ENCODE measurements around the gene DNMT1.

The DNMT1 gene

GRCh38 chr19:10222201-10222890 is 27.6 kb upstream of the DNMT1 start:
- no peak for TF ChIP-seq CTCF (conservative IDR thresholded peaks at IDR 0.05; ENCODE audit: low read depth)
- no peak overlapping the region for H3K27ac ChIP-seq
- POLR2A ChIA-PET (ENCODE audit: low non-redundant PET) = no interaction called here
- CTCF ChIA-PET = no interaction called here
- no peak for DNase-seq (ENCODE audit: low spot score)

GRCh38 chr19:10220695-10221094 is 25.9 kb upstream of the DNMT1 start:
- TF ChIP-seq CTCF (conservative IDR thresholded peaks at IDR 0.05; ENCODE audit: low read depth) = no peak
- no peak for DNase-seq (ENCODE audit: low spot score)
- POLR2A ChIA-PET (ENCODE audit: low non-redundant PET) = no interaction called here
- H3K27ac ChIP-seq = no peak overlapping the region
- CTCF ChIA-PET = interaction anchor here (0.8 to 1.3 kb wide), 3 partner anchors 8 to 29 kb away, joined by 4 to 6 read pairs (median 4); no protein-coding TSS in a partner anchor

GRCh38 chr19:10219678-10220077 is 24.9 kb upstream of the DNMT1 start:
- CTCF ChIA-PET = interaction anchor here (0.6 to 1.3 kb wide), 4 partner anchors 9 to 632 kb away, joined by 3 to 6 read pairs (median 4); no protein-coding TSS in a partner anchor
- DNase-seq (ENCODE audit: low spot score) = no peak
- POLR2A ChIA-PET (ENCODE audit: low non-redundant PET) = no interaction called here
- no peak overlapping the region for H3K27ac ChIP-seq
- no peak for TF ChIP-seq CTCF (conservative IDR thresholded peaks at IDR 0.05; ENCODE audit: low read depth)

GRCh38 chr19:10217085-10217484 is 22.3 kb upstream of the DNMT1 start:
- POLR2A ChIA-PET (ENCODE audit: low non-redundant PET) = no interaction called here
- no peak for DNase-seq (ENCODE audit: low spot score)
- CTCF ChIA-PET = no interaction called here
- H3K27ac ChIP-seq = no peak overlapping the region
- no peak for TF ChIP-seq CTCF (conservative IDR thresholded peaks at IDR 0.05; ENCODE audit: low read depth)

- no peak for TF ChIP-seq CTCF (conservative IDR thresholded peaks at IDR 0.05; ENCODE audit: low read depth)
- ChIA-PET POLR2A (ENCODE audit: low non-redundant PET) (interaction anchor here (0.6 kb wide), 1 partner anchor 93 kb away, joined by 5 read pairs; no protein-coding TSS in a partner anchor), CTCF (interaction anchor here (1.3 kb wide), 1 partner anchor 36 kb away, joined by 3 read pairs; no protein-coding TSS in a partner anchor)
- DNase-seq (ENCODE audit: low spot score) = peak; percentile 55
- no peak overlapping the region for H3K27ac ChIP-seq
Measured at GRCh38 chr19:10214784-10215183, 20.0 kb upstream of the DNMT1 start.

- ChIA-PET CTCF (interaction anchor here (0.6 kb wide), 1 partner anchor 39 kb away, joined by 7 read pairs; no protein-coding TSS in a partner anchor), POLR2A (ENCODE audit: low non-redundant PET) (no interaction called here)
- DNase-seq (ENCODE audit: low spot score) = no peak
- no peak overlapping the region for H3K27ac ChIP-seq
- no peak for TF ChIP-seq CTCF (conservative IDR thresholded peaks at IDR 0.05; ENCODE audit: low read depth)
Measured at GRCh38 chr19:10211691-10212090, 16.9 kb upstream of the DNMT1 start.

All from RWPE1 (cell line).